GM23338 (cell line): Measurements from ENCODE around the gene PCNT. TPM values are rescaled to one million over a fixed set of nuclear protein-coding genes. Genes with fewer than 3 reads are reported as not detected.

Experiments used
- ATAC-seq: fragments of 200-7000 bp; cut with Tn5 transposase; 3 replicates; pipeline ENCODE4 v1.9.1; 2020
- DNase-seq: peaks from one replicate; pipeline ENCODE4 v3.0.0-alpha.2; 2015; ENCODE audit warnings: low spot score
- H2AFZ ChIP-seq: fragments of 200-600 bp; sonication (generic); 2 replicates; pipeline ENCODE4 v1.8.0; 2016; ENCODE audit warnings: antibody characterized with exemption, mild to moderate bottlenecking, moderate library complexity
- H3F3A ChIP-seq: fragments of 200-600 bp; sonication (generic); replicated peaks from 2 replicates; pipeline ENCODE4 v1.8.0; 2017; ENCODE audit warnings: antibody characterized with exemption, mixed run types, low read depth
- H3K27ac ChIP-seq: fragments of 200-600 bp; sonication (generic); 2 replicates; pipeline ENCODE4 v1.6.1; 2016; ENCODE audit warnings: low read depth
- H3K27me3 ChIP-seq: fragments of 200-600 bp; sonication (generic); 2 replicates; pipeline ENCODE4 v1.8.0; 2016; ENCODE audit warnings: mild to moderate bottlenecking, mixed run types, moderate library complexity; ENCODE audit not compliant: insufficient read depth
- H3K36me3 ChIP-seq: fragments of 200-600 bp; sonication (generic); 2 replicates; pipeline ENCODE4 v1.8.0; 2016; ENCODE audit warnings: mild to moderate bottlenecking; ENCODE audit not compliant: insufficient read depth
- H3K4me1 ChIP-seq: fragments of 200-600 bp; sonication (generic); 2 replicates; pipeline ENCODE4 v1.8.0; 2016; ENCODE audit warnings: mild to moderate bottlenecking, moderate library complexity; ENCODE audit not compliant: insufficient read depth
- H3K4me2 ChIP-seq: fragments of 200-600 bp; sonication (generic); 2 replicates; pipeline ENCODE4 v1.7.1; 2017; ENCODE audit warnings: mixed run types
- H3K4me3 ChIP-seq: fragments of 200-600 bp; sonication (generic); 2 replicates; pipeline ENCODE4 v1.6.1; 2016; ENCODE audit warnings: mixed run types
- H3K79me2 ChIP-seq: fragments of 200-600 bp; sonication (generic); replicated peaks from 2 replicates; pipeline ENCODE4 v1.8.0; 2017; ENCODE audit warnings: mild to moderate bottlenecking; ENCODE audit not compliant: insufficient read depth
- H3K9me2 ChIP-seq: fragments of 200-600 bp; sonication (generic); 2 replicates; pipeline ENCODE4 v1.8.0; 2017; ENCODE audit not compliant: insufficient read depth
- H4K20me1 ChIP-seq: fragments of 200-600 bp; sonication (generic); replicated peaks from 2 replicates; pipeline ENCODE4 v1.8.0; 2017; ENCODE audit warnings: mild to moderate bottlenecking; ENCODE audit not compliant: insufficient read depth
- H3K27ac Mint-ChIP-seq: 2 replicates; pipeline ENCODE4 v1.8.0; 2020; ENCODE audit warnings: inconsistent platforms, mild to moderate bottlenecking, moderate library complexity, mixed read lengths
- H3K27me3 Mint-ChIP-seq: 3 replicates; pipeline ENCODE4 v1.8.0; 2022; ENCODE audit warnings: low read depth, mild to moderate bottlenecking, moderate library complexity, mixed read lengths, inconsistent platforms; ENCODE audit not compliant: insufficient read depth, poor library complexity
- H3K36me3 Mint-ChIP-seq: 3 replicates; pipeline ENCODE4 v1.8.0; 2021; ENCODE audit warnings: low read depth, mild to moderate bottlenecking, inconsistent platforms, moderate library complexity, mixed read lengths
- H3K4me1 Mint-ChIP-seq: 3 replicates; pipeline ENCODE4 v1.8.0; 2020; ENCODE audit warnings: mild to moderate bottlenecking, inconsistent platforms, mixed read lengths
- H3K4me3 Mint-ChIP-seq: 3 replicates; pipeline ENCODE4 v1.8.0; 2021; ENCODE audit warnings: moderate library complexity, mild to moderate bottlenecking, inconsistent platforms, mixed read lengths
- H3K9me3 Mint-ChIP-seq: 3 replicates; pipeline ENCODE4 v1.8.0; 2020; ENCODE audit warnings: moderate library complexity, mild to moderate bottlenecking, inconsistent platforms, mixed read lengths
- CTCF ChIP-seq, 2 experiments: fragments of 200-600 bp in 1 of 2; sonication (generic) in 1 of 2; conservative IDR thresholded peaks; 2 replicates each; pipeline versions ENCODE4 v1.5.1 to v1.6.1; 2016 to 2017; ENCODE audit warnings: antibody characterized with exemption in 2 of 2, low read depth in 2 of 2, mild to moderate bottlenecking in 2 of 2, moderate library complexity in 1 of 2
- JUNB ChIP-seq: IDR thresholded peaks from one replicate; pipeline ENCODE4 v1.6.1; 2016; ENCODE audit warnings: antibody characterized with exemption; ENCODE audit not compliant: unreplicated experiment
- POLR2AphosphoS5 ChIP-seq: IDR thresholded peaks from 2 replicates; pipeline ENCODE4 v1.6.1; 2016; ENCODE audit warnings: antibody characterized with exemption, low read depth
- STAT1 ChIP-seq: IDR thresholded peaks from one replicate; pipeline ENCODE4 v1.6.1; 2016; ENCODE audit warnings: antibody characterized with exemption; ENCODE audit not compliant: unreplicated experiment
- ZNF331 ChIP-seq: fragments of 250-450 bp; sonication (Bioruptor Pico); IDR thresholded peaks from 2 replicates; pipeline ENCODE4 v1.5.0; 2020; ENCODE audit warnings: low read depth, mild to moderate bottlenecking, moderate library complexity
- ZNF462 ChIP-seq: fragments of 250-450 bp; sonication (Bioruptor Pico); IDR thresholded peaks from 2 replicates; pipeline ENCODE4 v1.5.0; 2020; ENCODE audit warnings: mild to moderate bottlenecking, moderate library complexity
- polyA plus RNA-seq: library from polyadenylated mRNA; unstranded; fragments of >200 nt; fragmentation: Nextera tagmentation; extraction: Ambion mirVana; gene quantifications from 2 replicates; pipeline ENCODE4 v1.2.1, GENCODE V29; 2016
- total RNA-seq: library from RNA; depleted of rRNA; stranded (reverse); fragments of >200 nt; shearing (Covaris generic); gene quantifications from 2 replicates; pipeline ENCODE4 v1.2.3, GENCODE V29; 2014

Gene PCNT
- total and polyA plus RNA-seq, 2 experiments from 2014 or later = 39.6 to 46.1 TPM

GRCh38 chr21:46347791-46348381 lies 23.9 kb downstream of the PCNT start:
- peak; percentile 60 for ATAC-seq
- Histone ChIP-seq H2AFZ (no peak overlapping the region), H3K4me2 (no peak overlapping the region), H3K27me3 (no peaks in the 10 kb centered on the region), H3K4me1 (no peaks in the 10 kb centered on the region), H3K4me3 (no peak overlapping the region), H3F3A (no peaks in the 10 kb centered on the region), H4K20me1 (peaks cover 3% of the 10 kb centered on the region), H3K36me3 (peaks cover 20% of the 10 kb centered on the region), H3K9me2 (no peaks in the 10 kb centered on the region), H3K27ac (no peak overlapping the region), H3K79me2 (peaks cover 23% of the 10 kb centered on the region)
- H3K9me3 Mint-ChIP-seq = no peaks in the 10 kb centered on the region
- H3K4me3 Mint-ChIP-seq = no peak overlapping the region
- peak in 1 of 2 experiments; percentile 41; a peak in 3 of 4 replicates for TF ChIP-seq CTCF (conservative IDR thresholded peaks at IDR 0.05; ENCODE audit: low read depth in 2 of 2)
- TF ChIP-seq STAT1 = no peak
- peaks cover 63% of the 10 kb centered on the region for H3K36me3 Mint-ChIP-seq
- no peak for DNase-seq
- peaks cover 2% of the 10 kb centered on the region for H3K27me3 Mint-ChIP-seq
- H3K27ac Mint-ChIP-seq = no peak overlapping the region; the same call in 1 of the 2 replicates
- no peaks in the 10 kb centered on the region for H3K4me1 Mint-ChIP-seq

GRCh38 chr21:46349134-46349760 lies 25.3 kb downstream of the PCNT start:
- Mint-ChIP-seq H3K36me3 (peaks cover 74% of the 10 kb centered on the region), H3K4me3 (no peak overlapping the region)
- peaks cover 27% of the 10 kb centered on the region for H3K36me3 ChIP-seq

More at GRCh38 chr21:46349134-46349760, 25.3 kb downstream of the PCNT start:
- Mint-ChIP-seq H3K9me3 (no peaks in the 10 kb centered on the region), H3K4me1 (no peaks in the 10 kb centered on the region), H3K27me3 (peaks cover 8% of the 10 kb centered on the region), H3K27ac (no peak overlapping the region)
- no peak overlapping the region for H3K27ac ChIP-seq
- no peaks in the 10 kb centered on the region for H3K27me3 ChIP-seq
- no peak overlapping the region for H3K4me2 ChIP-seq
- DNase-seq (no peak), ATAC-seq (no peak)
- H3K79me2 ChIP-seq = peaks cover 10% of the 10 kb centered on the region; the same call in 1 of the 2 replicates
- no peak overlapping the region for H3K4me3 ChIP-seq
- H3K4me1 ChIP-seq = no peaks in the 10 kb centered on the region
- no peaks in the 10 kb centered on the region for H3K9me2 ChIP-seq
- no peak overlapping the region for H2AFZ ChIP-seq
- peaks cover 3% of the 10 kb centered on the region for H4K20me1 ChIP-seq
- H3F3A ChIP-seq = no peaks in the 10 kb centered on the region
- TF ChIP-seq STAT1 (no peak), POLR2AphosphoS5 (no peak), JUNB (no peak), ZNF462 (no peak), ZNF331 (no peak)
